Vagina (tissue), 2 donors: ENCODE data around the gene IL11RA. TPM values are rescaled to one million over a fixed set of nuclear protein-coding genes. Genes with fewer than 3 reads are reported as not detected.

ENCODE experiments used
- DNase-seq, 2 donors: peaks; one replicate each; pipeline ENCODE4 v3.0.0-alpha.2; 2017; ENCODE audit errors: extremely low spot score in 2 of 2
- H3K27ac ChIP-seq: fragments of 200-600 bp; sonication (generic); one replicate; pipeline ENCODE4 v1.5.1; 2019
- H3K27me3 ChIP-seq: fragments of 200-600 bp; sonication (generic); one replicate; pipeline ENCODE4 v1.5.1; 2019
- H3K36me3 ChIP-seq, 2 donors: fragments of 200-600 bp; sonication (generic); one replicate each; pipeline ENCODE4 v1.5.1; 2017 to 2019
- H3K4me1 ChIP-seq: fragments of 200-600 bp; sonication (generic); one replicate; pipeline ENCODE4 v1.5.1; 2019
- H3K4me3 ChIP-seq, 2 donors: fragments of 200-600 bp; sonication (generic); 1 replicate in 1 of 2; 2 replicates in 1 of 2; pipeline ENCODE4 v1.5.1; 2016 to 2019
- H3K9me3 ChIP-seq: fragments of 200-600 bp; sonication (generic); one replicate; pipeline ENCODE4 v1.5.1; 2019
- CTCF ChIP-seq, 3 experiments: fragments of 450-650 bp in 2 of 3; fragments of 200-600 bp in 1 of 3; sonication (generic) in 1 of 3; IDR thresholded peaks; one replicate each; pipeline ENCODE4 v1.5.1; 2017 to 2019; ENCODE audit warnings: antibody characterized with exemption in 3 of 3, mild to moderate bottlenecking in 2 of 3, moderate library complexity in 2 of 3
- POLR2A ChIP-seq, 2 donors: fragments of 450-650 bp; IDR thresholded peaks; one replicate each; pipeline ENCODE4 v1.6.1; 2017; ENCODE audit warnings: antibody characterized with exemption in 2 of 2, mild to moderate bottlenecking in 2 of 2, moderate library complexity in 2 of 2
- POLR2AphosphoS5 ChIP-seq, 2 donors: sonication (generic); formaldehyde crosslinking; IDR thresholded peaks; one replicate each; pipeline ENCODE4 v1.9.0; 2017; ENCODE audit warnings: antibody characterized with exemption in 2 of 2, mild to moderate bottlenecking in 2 of 2, low read depth in 1 of 2; ENCODE audit not compliant: insufficient read depth in 1 of 2
- intact Hi-C: fragments of 100-400 bp; cut with DNase I; formaldehyde crosslinking; loops from one replicate; pipeline ENCODE4 v1.15.1; 2023
- total RNA-seq: library from RNA; depleted of rRNA; stranded (reverse); fragments of >200 nt; gene quantifications from one replicate; pipeline ENCODE4 v1.2.3, GENCODE V29; 2016

Gene IL11RA
- total RNA-seq, 1 donor from 2014 or later = 30.7 TPM

- no peaks in the 10 kb centered on the region for H3K36me3 ChIP-seq
- peak overlapping the region; percentile 88 for H3K27ac ChIP-seq
- intact Hi-C loops = no loop called here
- no peaks in the 10 kb centered on the region for H3K9me3 ChIP-seq
- TF ChIP-seq CTCF (IDR thresholded peaks at IDR 0.05) (peak; percentile 73 to 94 (median 80)), POLR2AphosphoS5 (IDR thresholded peaks at IDR 0.05; ENCODE audit: insufficient read depth in 1 of 2, low read depth in 1 of 2) (peak in 1 of 2 donors; percentile 57), POLR2A (IDR thresholded peaks at IDR 0.05) (no peak)
- H3K4me1 ChIP-seq = peaks cover 8% of the 10 kb centered on the region
- DNase-seq = no peak
- no peaks in the 10 kb centered on the region for H3K27me3 ChIP-seq
- peak overlapping the region; percentile 60 to 75 for H3K4me3 ChIP-seq
These were observed 49.2 kb downstream of the IL11RA start for GRCh38 chr9:34701023-34701768.

GRCh38 chr9:34701769-34702736 is 50.1 kb downstream of the IL11RA start:
- intact Hi-C loops = no loop called here
- H3K9me3 ChIP-seq = no peaks in the 10 kb centered on the region
- H3K36me3 ChIP-seq = no peaks in the 10 kb centered on the region
- peak overlapping the region; percentile 88 for H3K27ac ChIP-seq
- no peaks in the 10 kb centered on the region for H3K27me3 ChIP-seq
- DNase-seq = no peak
- TF ChIP-seq POLR2AphosphoS5 (IDR thresholded peaks at IDR 0.05; ENCODE audit: insufficient read depth in 1 of 2, low read depth in 1 of 2) (peak; percentile 53 to 80), CTCF (IDR thresholded peaks at IDR 0.05) (peak; percentile 92 to 96 (median 95)), POLR2A (IDR thresholded peaks at IDR 0.05) (no peak)
- peaks cover 8% of the 10 kb centered on the region for H3K4me1 ChIP-seq
- peak overlapping the region; percentile 60 to 75 for H3K4me3 ChIP-seq

- Histone ChIP-seq H3K36me3 (no peaks in the 10 kb centered on the region), H3K4me1 (peaks cover 4% of the 10 kb centered on the region), H3K9me3 (no peaks in the 10 kb centered on the region), H3K4me3 (no peak overlapping the region), H3K27ac (no peak overlapping the region), H3K27me3 (no peaks in the 10 kb centered on the region)
- no peak for TF ChIP-seq POLR2AphosphoS5 (IDR thresholded peaks at IDR 0.05; ENCODE audit: insufficient read depth in 1 of 2, low read depth in 1 of 2)
- TF ChIP-seq POLR2A (IDR thresholded peaks at IDR 0.05) = no peak
- no peak for TF ChIP-seq CTCF (IDR thresholded peaks at IDR 0.05)
- DNase-seq = no peak
- intact Hi-C loops = no loop called here
These were observed 55.1 kb downstream of the IL11RA start for GRCh38 chr9:34707130-34707529.

- no peaks in the 10 kb centered on the region for H3K9me3 ChIP-seq
- H3K4me1 ChIP-seq = peaks cover 4% of the 10 kb centered on the region
- no peak for TF ChIP-seq CTCF (IDR thresholded peaks at IDR 0.05)
- no peak for TF ChIP-seq POLR2A (IDR thresholded peaks at IDR 0.05)
- TF ChIP-seq POLR2AphosphoS5 (IDR thresholded peaks at IDR 0.05; ENCODE audit: insufficient read depth in 1 of 2, low read depth in 1 of 2) = no peak
- H3K27me3 ChIP-seq = no peaks in the 10 kb centered on the region
- DNase-seq = no peak
- no peak overlapping the region for H3K4me3 ChIP-seq
- no peaks in the 10 kb centered on the region for H3K36me3 ChIP-seq
- intact Hi-C loops = no loop called here
- no peak overlapping the region for H3K27ac ChIP-seq
These were observed 57.4 kb downstream of the IL11RA start for GRCh38 chr9:34709196-34709978.
